ENCODE measurements around the gene NAT9. TPM values are rescaled to one million over a fixed set of nuclear protein-coding genes. Genes with fewer than 3 reads are reported as not detected.

Gene NAT9
- total RNA-seq, 1 donor from 2014 or later = 48.6 TPM

GRCh38 chr17:74733365-74734122 lies 42.6 kb downstream of the NAT9 start:
- peaks cover 14% of the 10 kb centered on the region for H3K27me3 ChIP-seq (ENCODE audit: low read depth)
- no peak overlapping the region for H3K4me3 ChIP-seq
- no peaks in the 10 kb centered on the region for H3K36me3 ChIP-seq
- no peak for TF ChIP-seq CTCF (IDR thresholded peaks at IDR 0.05)
- no peaks in the 10 kb centered on the region for H3K9me3 ChIP-seq
- H3K4me1 ChIP-seq = peaks cover 41% of the 10 kb centered on the region
- no peak for DNase-seq
- intact Hi-C loops (cut with DNase I) = no loop called here
- no peak overlapping the region for H3K27ac ChIP-seq
- ATAC-seq = no peak

- no peaks in the 10 kb centered on the region for H3K36me3 ChIP-seq
- H3K4me3 ChIP-seq = no peak overlapping the region
- peaks cover 1% of the 10 kb centered on the region for H3K27me3 ChIP-seq (ENCODE audit: low read depth)
- ATAC-seq = no peak
- H3K9me3 ChIP-seq = no peaks in the 10 kb centered on the region
- H3K27ac ChIP-seq = no peak overlapping the region
- intact Hi-C loops (cut with DNase I) = no loop called here
- TF ChIP-seq CTCF (IDR thresholded peaks at IDR 0.05) = no peak
- DNase-seq = no peak
- H3K4me1 ChIP-seq = peaks cover 28% of the 10 kb centered on the region
Observed at GRCh38 chr17:74732042-74732867, 43.9 kb downstream of the NAT9 start.

- TF ChIP-seq CTCF (IDR thresholded peaks at IDR 0.05) = no peak
- Histone ChIP-seq H3K27ac (no peak overlapping the region), H3K27me3 (ENCODE audit: low read depth) (no peaks in the 10 kb centered on the region), H3K4me3 (no peak overlapping the region), H3K9me3 (no peaks in the 10 kb centered on the region), H3K36me3 (no peaks in the 10 kb centered on the region), H3K4me1 (peaks cover 18% of the 10 kb centered on the region)
- intact Hi-C loops (cut with DNase I) = no loop called here
- ATAC-seq (no peak), DNase-seq (no peak)
Observed at GRCh38 chr17:74731347-74731605, 44.9 kb downstream of the NAT9 start.

GRCh38 chr17:74730491-74731346 lies 45.4 kb downstream of the NAT9 start:
- Histone ChIP-seq H3K27me3 (ENCODE audit: low read depth) (no peaks in the 10 kb centered on the region), H3K4me1 (peaks cover 14% of the 10 kb centered on the region), H3K36me3 (no peaks in the 10 kb centered on the region), H3K9me3 (no peaks in the 10 kb centered on the region), H3K27ac (no peak overlapping the region), H3K4me3 (no peak overlapping the region)
- intact Hi-C loops (cut with DNase I) = no loop called here
- DNase-seq = no peak
- TF ChIP-seq CTCF (IDR thresholded peaks at IDR 0.05) = no peak
- peak; percentile 65 to 72 for ATAC-seq

GRCh38 chr17:74729866-74730265 lies 46.3 kb downstream of the NAT9 start:
- Histone ChIP-seq H3K9me3 (no peaks in the 10 kb centered on the region), H3K27me3 (ENCODE audit: low read depth) (no peaks in the 10 kb centered on the region), H3K27ac (no peak overlapping the region), H3K36me3 (no peaks in the 10 kb centered on the region), H3K4me1 (peaks cover 14% of the 10 kb centered on the region), H3K4me3 (no peak overlapping the region)
- TF ChIP-seq CTCF (IDR thresholded peaks at IDR 0.05) = no peak
- DNase-seq (no peak), ATAC-seq (no peak)
- intact Hi-C loops (cut with DNase I) = no loop called here
